ENCODE data around the gene ADARB2. TPM values are rescaled to one million over a fixed set of nuclear protein-coding genes. Genes with fewer than 3 reads are reported as not detected.
A peak's percentile ranks its signal among the peaks of the same experiment; 100 is the strongest.

ADARB2 gene
- polyA plus RNA-seq, 3 donors, result not detected

DNA sequence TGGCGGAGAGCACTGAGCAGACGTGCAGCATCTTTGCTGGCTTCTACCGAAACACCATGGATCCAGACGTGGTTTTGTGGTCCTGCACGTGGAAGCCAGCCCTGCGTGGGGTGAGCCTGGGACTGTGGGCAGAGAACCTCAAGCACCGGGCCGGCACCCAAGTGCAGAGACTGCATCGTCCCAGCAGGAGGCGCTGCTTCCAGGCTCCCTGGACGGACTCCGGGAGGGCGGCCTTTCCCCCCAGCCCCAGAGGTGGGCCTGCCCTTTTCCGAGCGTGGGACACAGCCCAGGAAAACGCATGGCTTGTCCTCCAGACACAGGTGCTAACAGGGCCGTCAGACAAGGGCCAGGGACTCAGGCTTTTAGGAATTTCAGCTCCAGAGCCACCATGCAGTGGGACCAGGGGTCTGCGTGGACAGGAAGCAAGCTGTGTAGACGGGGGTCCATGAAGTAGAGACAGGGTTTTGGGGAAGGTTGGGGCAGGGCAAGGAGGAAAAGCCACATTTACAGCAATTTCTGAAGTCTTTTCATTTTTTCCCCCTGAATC lies 377.2 kb downstream of the ADARB2 start:
- Histone ChIP-seq H3K9me3 (replicated peaks in 1 of 2; ENCODE audit: control insufficient read depth in 1 of 2, insufficient read depth in 1 of 2, low read length in 2 of 2) (no peaks in the 10 kb centered on the region), H2AFZ (ENCODE audit: insufficient read depth, low read depth, low read length, poor library complexity, severe bottlenecking) (no peak overlapping the region), H3K36me3 (replicated peaks in 1 of 2; ENCODE audit: control insufficient read depth in 1 of 2, insufficient read depth in 2 of 2, low read length in 2 of 2) (no peaks in the 10 kb centered on the region), H3K27ac (ENCODE audit: low read depth in 1 of 2, low read length in 2 of 2) (no peak overlapping the region), H3K4me3 (replicated peaks in 1 of 3; ENCODE audit: low read depth in 2 of 3, low read length in 3 of 3) (no peak overlapping the region), H3K9ac (ENCODE audit: insufficient read depth, low read length, poor library complexity, severe bottlenecking) (no peak overlapping the region), H3K27me3 (ENCODE audit: control insufficient read depth in 2 of 2, insufficient read depth in 2 of 2, low read length in 2 of 2) (peaks cover 0 to 19% of the 10 kb centered on the region in 2 donors), H3K79me2 (ENCODE audit: insufficient read depth, low read length) (no peaks in the 10 kb centered on the region), H3K4me2 (replicated peaks; ENCODE audit: extremely low read depth, low read length, poor library complexity, severe bottlenecking) (no peak overlapping the region), H4K20me1 (ENCODE audit: insufficient read depth, low read length) (no peaks in the 10 kb centered on the region), H3K4me1 (ENCODE audit: control insufficient read depth in 1 of 2, insufficient read depth in 2 of 2, low read length in 2 of 2) (no peaks in the 10 kb centered on the region)
- Mint-ChIP-seq H3K4me3 (peak overlapping the region in 1 of 2 donors; percentile 48), H3K27me3 (ENCODE audit: low read depth in 3 of 3) (peaks cover 9 to 46% (median 26%) of the 10 kb centered on the region in 3 donors), H3K36me3 (no peaks in the 10 kb centered on the region), H3K27ac (no peak overlapping the region), H3K4me1 (no peaks in the 10 kb centered on the region), H3K9me3 (peaks cover 0 to 2% (median 2%) of the 10 kb centered on the region in 7 donors)
- no peak for DNase-seq
- TF ChIP-seq CTCF (IDR thresholded peaks at IDR 0.05), result no peak
- WGBS (ENCODE audit: insufficient coverage), result 74% methylated on average over 18 of the region's 19 CpGs
- intact Hi-C loops (cut with micrococcal nuclease), result no loop called here

DNA sequence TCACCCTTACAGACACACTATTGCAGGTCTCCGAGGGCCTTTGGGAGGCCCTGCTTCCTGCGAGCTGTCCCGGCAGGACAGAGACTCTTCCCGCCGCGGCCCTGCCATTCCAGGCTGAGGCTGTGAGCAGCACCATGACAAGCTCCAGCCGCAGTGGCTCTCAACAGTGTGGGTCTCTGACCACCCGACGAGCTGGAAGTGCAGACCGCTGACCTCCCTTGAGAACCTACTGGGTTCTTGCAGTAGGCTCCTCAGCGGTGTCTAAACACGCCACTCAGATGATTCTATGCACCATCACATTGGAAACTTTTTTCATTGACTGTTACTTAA lies 377.7 kb downstream of the ADARB2 start:
- 89% methylated on average over 10 of the region's 12 CpGs for whole genome bisulfite sequencing (ENCODE audit: insufficient coverage)
- Mint-ChIP-seq H3K4me1 (no peaks in the 10 kb centered on the region), H3K27ac (no peak overlapping the region), H3K27me3 (ENCODE audit: low read depth in 3 of 3) (peaks cover 8 to 42% (median 23%) of the 10 kb centered on the region in 3 donors), H3K4me3 (no peak overlapping the region), H3K36me3 (no peaks in the 10 kb centered on the region), H3K9me3 (peaks cover 0 to 2% (median 0%) of the 10 kb centered on the region in 7 donors)
- Histone ChIP-seq H3K4me1 (ENCODE audit: control insufficient read depth in 1 of 2, insufficient read depth in 2 of 2, low read length in 2 of 2) (no peaks in the 10 kb centered on the region), H3K79me2 (ENCODE audit: insufficient read depth, low read length) (no peaks in the 10 kb centered on the region), H3K4me2 (replicated peaks; ENCODE audit: extremely low read depth, low read length, poor library complexity, severe bottlenecking) (no peak overlapping the region), H3K36me3 (replicated peaks in 1 of 2; ENCODE audit: control insufficient read depth in 1 of 2, insufficient read depth in 2 of 2, low read length in 2 of 2) (no peaks in the 10 kb centered on the region), H3K27me3 (ENCODE audit: control insufficient read depth in 2 of 2, insufficient read depth in 2 of 2, low read length in 2 of 2) (peaks cover 0 to 19% of the 10 kb centered on the region in 2 donors), H4K20me1 (ENCODE audit: insufficient read depth, low read length) (no peaks in the 10 kb centered on the region), H3K9ac (ENCODE audit: insufficient read depth, low read length, poor library complexity, severe bottlenecking) (no peak overlapping the region), H3K9me3 (replicated peaks in 1 of 2; ENCODE audit: control insufficient read depth in 1 of 2, insufficient read depth in 1 of 2, low read length in 2 of 2) (no peaks in the 10 kb centered on the region), H2AFZ (ENCODE audit: insufficient read depth, low read depth, low read length, poor library complexity, severe bottlenecking) (no peak overlapping the region), H3K27ac (ENCODE audit: low read depth in 1 of 2, low read length in 2 of 2) (no peak overlapping the region), H3K4me3 (replicated peaks in 1 of 3; ENCODE audit: low read depth in 2 of 3, low read length in 3 of 3) (no peak overlapping the region)
- DNase-seq, result no peak
- TF ChIP-seq CTCF (IDR thresholded peaks at IDR 0.05), result no peak
- intact Hi-C loops (cut with micrococcal nuclease), result no loop called here
